Stimulated activated CD8-positive, alpha-beta memory T cell treated with anti-CD3 and anti-CD28 coated beads, Interleukin-7, amount 100 ng/mL, for 24 hours (primary cell): ENCODE measurements around the gene PNRC2.
"Not testable (repeated sequence)": the region's sequence is repeated elsewhere in the genome, so short reads cannot be mapped to it uniquely, and the experiment has no call there.

Source experiments
- DNase-seq: peaks from one replicate; pipeline ENCODE4 v3.0.0-alpha.2; 2020; ENCODE audit warnings: low read depth

The PNRC2 gene

GRCh38 chr1:23992011-23992410, 32.4 kb downstream of the PNRC2 start:
- DNase-seq = not testable (repeated sequence)

GRCh38 chr1:23995431-23995837, 35.8 kb downstream of the PNRC2 start:
- no peak for DNase-seq

- no peak for DNase-seq
These were observed 37.1 kb downstream of the PNRC2 start for GRCh38 chr1:23996700-23997229.

GRCh38 chr1:23997812-23998211, 38.2 kb downstream of the PNRC2 start:
- no peak for DNase-seq

GRCh38 chr1:23999156-23999671, 39.6 kb downstream of the PNRC2 start:
- DNase-seq = no peak

GRCh38 chr1:24002695-24003094, 43.1 kb downstream of the PNRC2 start:
- no peak for DNase-seq

- DNase-seq = no peak
These were observed 43.8 kb downstream of the PNRC2 start for GRCh38 chr1:24003331-24003972.

GRCh38 chr1:24004132-24004531, 44.5 kb downstream of the PNRC2 start:
- DNase-seq = no peak

- DNase-seq = no peak
These were observed 45.5 kb downstream of the PNRC2 start for GRCh38 chr1:24005163-24005562.

GRCh38 chr1:24007079-24007478, 47.5 kb downstream of the PNRC2 start:
- DNase-seq = no peak

- not testable (repeated sequence) for DNase-seq
These were observed 49.1 kb downstream of the PNRC2 start for GRCh38 chr1:24008574-24009184.

GRCh38 chr1:24009406-24009805, 49.8 kb downstream of the PNRC2 start:
- no peak for DNase-seq

GRCh38 chr1:24010650-24011049, 51.0 kb downstream of the PNRC2 start:
- no peak for DNase-seq

- DNase-seq = not testable (repeated sequence)
These were observed 53.2 kb downstream of the PNRC2 start for GRCh38 chr1:24012878-24013277.
